HEK293T (cell line): ENCODE measurements around the gene PIM1.

ENCODE experiments used
- CTCF ChIA-PET: fragments of 350-600 bp; formaldehyde crosslinking; extraction: SDS; loops from one replicate; lab custom pipeline; 2021; ENCODE audit warnings: antibody characterized with exemption, inconsistent platforms; lab: Yijun Ruan, JAX
- POLR2A ChIA-PET: fragments of 350-600 bp; formaldehyde crosslinking; extraction: SDS; loops from one replicate; lab custom pipeline; 2020; ENCODE audit warnings: antibody characterized with exemption, inconsistent platforms; lab: Yijun Ruan, JAX
- DNase-seq: peaks from one replicate; pipeline ENCODE4 v3.0.0; 2012; ENCODE audit warnings: mixed read lengths; ENCODE audit errors: extremely low spot score
- ARNT ChIP-seq: fragments of 450-650 bp; IDR thresholded peaks from 2 replicates; pipeline ENCODE4 v1.6.1; 2017; ENCODE audit warnings: mild to moderate bottlenecking
- BHLHE40 ChIP-seq: fragments of 450-650 bp; IDR thresholded peaks from 2 replicates; pipeline ENCODE4 v1.6.1; 2016; ENCODE audit warnings: mild to moderate bottlenecking, moderate library complexity, borderline replicate concordance
- CTBP1 ChIP-seq: fragments of 450-650 bp; IDR thresholded peaks from 2 replicates; pipeline ENCODE4 v1.6.1; 2016; ENCODE audit warnings: borderline replicate concordance
- ELF4 ChIP-seq: fragments of 450-650 bp; IDR thresholded peaks from 2 replicates; pipeline ENCODE4 v1.6.1; 2017; ENCODE audit warnings: antibody characterized with exemption
- FOXA1 ChIP-seq: fragments of 450-650 bp; IDR thresholded peaks from 2 replicates; pipeline ENCODE4 v1.6.1; 2016; ENCODE audit warnings: mild to moderate bottlenecking
- FOXK2 ChIP-seq: fragments of 450-650 bp; IDR thresholded peaks from 2 replicates; pipeline ENCODE4 v1.6.1; 2016; ENCODE audit warnings: mild to moderate bottlenecking
- FOXM1 ChIP-seq: fragments of 450-650 bp; IDR thresholded peaks from 2 replicates; pipeline ENCODE4 v1.6.1; 2017; ENCODE audit warnings: mild to moderate bottlenecking, borderline replicate concordance
- HDGF ChIP-seq: fragments of 450-650 bp; IDR thresholded peaks from 2 replicates; pipeline ENCODE4 v1.6.1; 2017; ENCODE audit warnings: antibody characterized with exemption, borderline replicate concordance
- L3MBTL2 ChIP-seq: fragments of 450-650 bp; conservative IDR thresholded peaks from 2 replicates; pipeline ENCODE4 v1.6.1; 2016; ENCODE audit warnings: mild to moderate bottlenecking
- LEF1 ChIP-seq: fragments of 450-650 bp; IDR thresholded peaks from 2 replicates; pipeline ENCODE4 v1.6.1; 2017; ENCODE audit warnings: mild to moderate bottlenecking, borderline replicate concordance
- NFRKB ChIP-seq: fragments of 450-650 bp; IDR thresholded peaks from 2 replicates; pipeline ENCODE4 v1.6.1; 2016; ENCODE audit warnings: mild to moderate bottlenecking, moderate library complexity
- PKNOX1 ChIP-seq: fragments of 450-650 bp; IDR thresholded peaks from 2 replicates; pipeline ENCODE4 v1.6.1; 2016
- SP1 ChIP-seq: fragments of 450-650 bp; IDR thresholded peaks from 2 replicates; pipeline ENCODE4 v1.6.1; 2017
- SUZ12 ChIP-seq: fragments of 450-650 bp; IDR thresholded peaks from 2 replicates; pipeline ENCODE4 v1.6.1; 2016; ENCODE audit warnings: mild to moderate bottlenecking
- TARDBP ChIP-seq: fragments of 450-650 bp; IDR thresholded peaks from 2 replicates; pipeline ENCODE4 v1.6.1; 2016
- ZNF384 ChIP-seq: fragments of 450-650 bp; IDR thresholded peaks from 2 replicates; pipeline ENCODE4 v1.6.1; 2016

PIM1 gene

GRCh38 chr6:37172912-37173492 lies 3.0 kb downstream of the PIM1 start:
- no peak for DNase-seq
- TF ChIP-seq SUZ12 = no peak
- no peak for TF ChIP-seq SP1
- TF ChIP-seq ARNT = no peak
- TF ChIP-seq LEF1 = no peak
- TF ChIP-seq ZNF384 = no peak
- no peak for TF ChIP-seq L3MBTL2
- TF ChIP-seq TARDBP = no peak
- TF ChIP-seq FOXK2 = no peak
- no peak for TF ChIP-seq ELF4
- no peak for TF ChIP-seq NFRKB
- CTCF ChIA-PET = interaction anchor here (0.8 to 2.9 kb wide), 11 partner anchors 17 to 155 kb away, joined by 3 to 25 read pairs (median 3); no protein-coding TSS in a partner anchor
- POLR2A ChIA-PET = interaction anchor here (1.0 to 2.3 kb wide), 5 partner anchors 12 to 122 kb away, joined by 3 to 8 read pairs (median 4); no protein-coding TSS in a partner anchor

- ChIA-PET CTCF (interaction anchor here (1.0 to 2.9 kb wide), 4 partner anchors 118 to 156 kb away, joined by 3 to 25 read pairs (median 6); no protein-coding TSS in a partner anchor), POLR2A (interaction anchor here (1.3 kb wide), 2 partner anchors 45 to 120 kb away, joined by 3 to 4 read pairs; no protein-coding TSS in a partner anchor)
- DNase-seq = no peak
- no peak for TF ChIP-seq FOXM1
- TF ChIP-seq BHLHE40 = no peak
- no peak for TF ChIP-seq FOXK2
- no peak for TF ChIP-seq ZNF384
- no peak for TF ChIP-seq FOXA1
- no peak for TF ChIP-seq PKNOX1
- TF ChIP-seq ELF4 = no peak
- no peak for TF ChIP-seq ARNT
- no peak for TF ChIP-seq NFRKB
- no peak for TF ChIP-seq L3MBTL2
- TF ChIP-seq TARDBP = no peak
- TF ChIP-seq CTBP1 = no peak
- no peak for TF ChIP-seq HDGF
- no peak for TF ChIP-seq LEF1
- TF ChIP-seq SUZ12 = no peak
Measured at GRCh38 chr6:37173493-37174195, 3.7 kb downstream of the PIM1 start.

GRCh38 chr6:37174196-37174514 lies 4.2 kb downstream of the PIM1 start:
- POLR2A ChIA-PET = interaction anchor here (1.3 kb wide), 1 partner anchor 46 kb away, joined by 3 read pairs; no protein-coding TSS in a partner anchor
- DNase-seq = no peak

GRCh38 chr6:37174515-37175331 lies 4.8 kb downstream of the PIM1 start:
- POLR2A ChIA-PET = interaction anchor here (1.3 to 3.3 kb wide), 2 partner anchors 12 to 46 kb away, joined by 3 to 8 read pairs; no protein-coding TSS in a partner anchor
- CTCF ChIA-PET = interaction anchor here (1.7 kb wide), 1 partner anchor 157 kb away, joined by 6 read pairs; no protein-coding TSS in a partner anchor
- TF ChIP-seq SUZ12 (no peak), NFRKB (no peak), FOXA1 (no peak), HDGF (no peak), SP1 (no peak), ARNT (no peak), CTBP1 (no peak), LEF1 (no peak), ZNF384 (no peak), BHLHE40 (no peak), L3MBTL2 (no peak), TARDBP (no peak), FOXM1 (no peak), FOXK2 (no peak), ELF4 (no peak)
- no peak for DNase-seq

More at GRCh38 chr6:37174196-37174514, 4.2 kb downstream of the PIM1 start:
- CTCF ChIA-PET = interaction anchor here (1.0 kb wide), 2 partner anchors 120 to 156 kb away, joined by 3 read pairs; no protein-coding TSS in a partner anchor
- TF ChIP-seq SP1 (no peak), L3MBTL2 (no peak), HDGF (no peak), FOXM1 (no peak), NFRKB (no peak), PKNOX1 (no peak), ARNT (no peak), TARDBP (no peak), BHLHE40 (no peak), ZNF384 (no peak)

GRCh38 chr6:37175332-37176267 lies 5.6 kb downstream of the PIM1 start:
- POLR2A ChIA-PET = interaction anchor here (3.3 kb wide), 1 partner anchor 12 kb away, joined by 8 read pairs; no protein-coding TSS in a partner anchor
- CTCF ChIA-PET = interaction anchor here (1.7 kb wide), 1 partner anchor 158 kb away, joined by 6 read pairs; no protein-coding TSS in a partner anchor
- DNase-seq = no peak
- no peak for TF ChIP-seq BHLHE40
- TF ChIP-seq FOXA1 = no peak
- no peak for TF ChIP-seq ZNF384
- TF ChIP-seq SUZ12 = no peak
- TF ChIP-seq ELF4 = no peak
- TF ChIP-seq HDGF = no peak
- TF ChIP-seq FOXM1 = no peak
- no peak for TF ChIP-seq TARDBP
- no peak for TF ChIP-seq NFRKB
- TF ChIP-seq SP1 = no peak
- no peak for TF ChIP-seq FOXK2
- TF ChIP-seq PKNOX1 = no peak
- TF ChIP-seq ARNT = no peak
- no peak for TF ChIP-seq CTBP1
- TF ChIP-seq LEF1 = no peak
- no peak for TF ChIP-seq L3MBTL2
